GM13976 (cell line): ENCODE data around the gene FCN1.

Experiments used
- DNase-seq: peaks from one replicate; pipeline ENCODE4 v3.0.0; 2012; ENCODE audit warnings: low spot score
- CTCF ChIP-seq: IDR thresholded peaks from 2 replicates; pipeline ENCODE4 v1.5.1; 2012; ENCODE audit warnings: borderline replicate concordance, mild to moderate bottlenecking; ENCODE audit not compliant: insufficient read depth; ENCODE audit errors: extremely low read depth, missing control alignments, control extremely low read depth
- in situ Hi-C: fragments of 300-500 bp; cut with MboI; formaldehyde crosslinking; loops from one replicate; pipeline ENCODE4 v1.12.0; 2022; ENCODE audit warnings: low sequenced_read_pairs, mixed read lengths, inconsistent platforms; ENCODE audit not compliant: unreplicated experiment

Gene FCN1

DNA sequence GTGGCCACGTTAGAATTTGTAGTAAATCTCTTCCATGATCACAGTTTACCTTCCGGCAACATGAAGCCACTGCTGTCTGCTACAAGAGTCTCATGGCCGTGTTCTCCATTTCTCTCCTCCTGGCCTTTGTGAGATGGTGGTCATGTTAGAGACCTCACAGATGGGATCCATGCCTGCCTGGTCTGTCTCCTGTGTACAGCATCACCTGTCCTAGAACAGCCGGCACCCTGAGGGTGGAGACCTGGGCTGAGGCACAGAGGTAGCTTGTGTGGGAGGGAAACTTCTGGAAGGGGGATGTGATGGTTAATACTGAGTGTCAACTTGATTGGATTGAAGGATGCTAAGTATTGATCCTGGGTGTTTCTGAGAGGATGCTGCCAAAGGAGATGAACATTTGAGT is 40.2 kb downstream of the FCN1 start:
- in situ Hi-C loops = no loop called here

GRCh38 chr9:134875371-134875770 is 42.3 kb downstream of the FCN1 start:
- DNase-seq = no peak
- in situ Hi-C loops = no loop called here
- no peak for TF ChIP-seq CTCF

More for the DNA sequence above, 40.2 kb downstream of the FCN1 start:
- TF ChIP-seq CTCF = no peak
- no peak for DNase-seq

DNA sequence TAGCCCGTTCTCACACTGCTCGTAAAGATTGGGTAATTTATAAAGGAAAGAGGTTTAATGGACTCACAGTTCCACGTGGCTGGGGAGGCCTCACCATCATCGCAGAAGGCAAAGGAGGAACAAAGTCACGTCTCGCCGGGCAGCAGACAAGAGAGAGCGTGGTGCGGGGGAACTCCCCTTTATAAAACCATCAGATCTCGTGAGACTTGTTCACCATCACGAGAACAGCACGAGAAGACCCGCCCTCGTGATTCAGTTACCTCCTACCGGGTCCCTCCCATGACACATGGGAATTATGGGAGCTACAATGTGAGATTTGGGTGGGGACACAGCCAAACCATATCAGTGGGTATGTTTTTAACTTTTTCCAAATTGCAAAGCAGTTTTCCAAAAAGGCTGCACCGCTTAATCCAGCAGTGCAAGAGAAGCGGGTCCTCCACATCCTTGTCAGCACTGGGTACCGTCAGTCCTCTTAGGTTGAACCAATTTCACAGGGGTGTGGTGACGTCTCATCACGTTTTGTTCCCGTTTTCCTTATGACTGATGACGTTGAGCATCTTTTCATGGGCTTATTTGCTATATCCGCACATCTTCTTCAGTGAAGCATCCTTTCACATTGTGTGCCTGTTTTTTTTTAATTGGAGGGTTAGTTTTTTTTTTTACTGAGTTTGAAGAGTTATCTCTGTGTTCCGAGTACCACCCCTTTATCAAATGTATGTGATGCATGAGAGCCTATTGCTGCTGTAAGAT is 45.1 kb downstream of the FCN1 start:
- no peak for DNase-seq
- in situ Hi-C loops = no loop called here
- TF ChIP-seq CTCF = no peak

GRCh38 chr9:134871697-134872340 is 45.9 kb downstream of the FCN1 start:
- DNase-seq = no peak
- no peak for TF ChIP-seq CTCF
- in situ Hi-C loops = no loop called here

- in situ Hi-C loops = no loop called here
- no peak for TF ChIP-seq CTCF
- DNase-seq = no peak
Observed at GRCh38 chr9:134870746-134871662, 46.7 kb downstream of the FCN1 start.

DNA sequence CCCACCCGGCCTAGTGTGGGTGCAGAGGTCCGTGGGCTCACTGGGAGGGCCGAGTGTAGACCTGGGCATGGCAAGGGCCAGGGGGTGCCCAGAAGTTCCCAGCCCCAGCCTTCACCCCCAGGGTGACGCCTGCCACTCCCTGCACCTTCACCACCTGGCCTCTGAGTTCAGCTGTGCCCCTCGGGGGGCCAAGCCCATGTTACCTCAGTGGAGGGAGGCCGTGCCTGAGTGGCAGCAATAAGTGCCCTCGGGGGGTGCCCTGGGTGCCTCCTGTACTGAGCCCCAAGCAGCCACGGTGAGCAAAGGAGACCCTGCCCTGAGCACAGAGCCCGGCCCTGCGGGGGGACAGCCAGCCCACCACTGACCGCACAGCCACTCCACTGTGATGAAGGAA is 47.4 kb downstream of the FCN1 start:
- TF ChIP-seq CTCF = no peak

More for the DNA sequence above, 47.4 kb downstream of the FCN1 start:
- no peak for DNase-seq
- in situ Hi-C loops = no loop called here
